ENCODE results near the gene SEMA3C.

- no peak for TF ChIP-seq CTCF (IDR thresholded peaks at IDR 0.05)
- TF ChIP-seq EP300 (IDR thresholded peaks at IDR 0.05) = no peak
Observed at GRCh38 chr7:80869821-80870751, 48.8 kb downstream of the SEMA3C start.

Data from stomach (tissue), 4 donors.